ENCODE measurements around the gene MALRD1.

DNA sequence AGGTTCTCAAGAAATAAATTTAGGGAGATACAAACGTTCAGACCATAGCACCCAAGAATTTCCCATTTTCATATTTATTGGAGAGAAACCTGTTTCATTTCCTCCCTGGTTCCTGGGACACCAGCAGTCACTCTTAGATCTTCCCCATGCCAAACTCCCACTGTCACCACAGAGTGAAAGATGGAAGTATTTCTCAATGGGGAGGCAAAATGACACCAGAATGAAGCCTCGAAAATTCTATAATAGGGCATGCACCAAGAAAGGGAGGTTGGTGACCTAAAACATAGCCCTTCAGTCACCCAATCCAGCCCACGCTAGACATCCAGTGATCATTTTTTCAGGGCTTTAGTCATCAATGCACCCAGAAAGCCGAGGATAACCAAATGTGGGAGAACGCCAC lies 619.5 kb downstream of the MALRD1 start:
- TF ChIP-seq, protein P1, sequence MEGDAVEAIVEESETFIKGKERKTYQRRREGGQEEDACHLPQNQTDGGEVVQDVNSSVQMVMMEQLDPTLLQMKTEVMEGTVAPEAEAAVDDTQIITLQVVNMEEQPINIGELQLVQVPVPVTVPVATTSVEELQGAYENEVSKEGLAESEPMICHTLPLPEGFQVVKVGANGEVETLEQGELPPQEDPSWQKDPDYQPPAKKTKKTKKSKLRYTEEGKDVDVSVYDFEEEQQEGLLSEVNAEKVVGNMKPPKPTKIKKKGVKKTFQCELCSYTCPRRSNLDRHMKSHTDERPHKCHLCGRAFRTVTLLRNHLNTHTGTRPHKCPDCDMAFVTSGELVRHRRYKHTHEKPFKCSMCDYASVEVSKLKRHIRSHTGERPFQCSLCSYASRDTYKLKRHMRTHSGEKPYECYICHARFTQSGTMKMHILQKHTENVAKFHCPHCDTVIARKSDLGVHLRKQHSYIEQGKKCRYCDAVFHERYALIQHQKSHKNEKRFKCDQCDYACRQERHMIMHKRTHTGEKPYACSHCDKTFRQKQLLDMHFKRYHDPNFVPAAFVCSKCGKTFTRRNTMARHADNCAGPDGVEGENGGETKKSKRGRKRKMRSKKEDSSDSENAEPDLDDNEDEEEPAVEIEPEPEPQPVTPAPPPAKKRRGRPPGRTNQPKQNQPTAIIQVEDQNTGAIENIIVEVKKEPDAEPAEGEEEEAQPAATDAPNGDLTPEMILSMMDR (IDR thresholded peaks at IDR 0.05; ENCODE audit: insufficient read depth, low read depth, low read length) = no peak
- TF ChIP-seq EZH2 (IDR thresholded peaks at IDR 0.05; ENCODE audit: insufficient read depth, low read length) = no peak
